Panc1 (cell line): Measurements from ENCODE around the gene SLCO2A1. TPM values are rescaled to one million over a fixed set of nuclear protein-coding genes. Genes with fewer than 3 reads are reported as not detected.

Source experiments
- ATAC-seq: fragments of 200-7000 bp; cut with Tn5 transposase; 2 replicates; pipeline ENCODE4 v1.9.1; 2020; ENCODE audit warnings: mild to moderate bottlenecking, moderate library complexity
- BruUV-seq: library from RNA; stranded (reverse); fragments of 400-500 nt; replicated peaks from 2 replicates; lab custom pipeline; 2021; lab: Mats Ljungman, UMichigan
- CTCF ChIA-PET: fragments of 300-600 bp; sonication (Branson Sonifier 250); formaldehyde crosslinking; loops from one replicate; lab custom pipeline; 2022; ENCODE audit warnings: antibody characterized with exemption; lab: Charles Lee
- POLR2A ChIA-PET: fragments of 300-600 bp; sonication (Branson Sonifier 250); formaldehyde crosslinking; loops from one replicate; lab custom pipeline; 2022; ENCODE audit warnings: antibody characterized with exemption; lab: Charles Lee
- DNase-seq: peaks from one replicate; pipeline ENCODE4 v3.0.0-alpha.2; 2010; ENCODE audit warnings: low read depth, low spot score
- H3K27ac ChIP-seq: 2 replicates; pipeline ENCODE4 v1.5.1; 2011; ENCODE audit warnings: mild to moderate bottlenecking, low read length, inconsistent platforms
- H3K27me3 ChIP-seq: fragments of 200-500 bp; sonication (Bioruptor generic); 2 replicates; pipeline ENCODE4 v1.6.0; 2014; ENCODE audit warnings: low read length, inconsistent platforms; ENCODE audit not compliant: control insufficient read depth, insufficient read depth
- H3K36me3 ChIP-seq: fragments of 200-500 bp; sonication (Bioruptor generic); 2 replicates; pipeline ENCODE4 v1.5.1; 2014; ENCODE audit warnings: inconsistent platforms, mild to moderate bottlenecking, low read length, moderate library complexity; ENCODE audit not compliant: control insufficient read depth, insufficient read depth
- H3K4me1 ChIP-seq: 2 replicates; pipeline ENCODE4 v1.5.1; 2011; ENCODE audit warnings: inconsistent platforms, mild to moderate bottlenecking, low read length, moderate library complexity; ENCODE audit not compliant: control insufficient read depth, insufficient read depth
- H3K4me3 ChIP-seq, 2 experiments: 2 replicates each; pipeline ENCODE4 v1.5.1; 2011 to 2012; ENCODE audit warnings: low read depth in 2 of 2, low read length in 2 of 2, mild to moderate bottlenecking in 2 of 2, inconsistent platforms in 1 of 2, moderate library complexity in 1 of 2
- H3K9me3 ChIP-seq: fragments of 200-500 bp; sonication (Bioruptor generic); 2 replicates; pipeline ENCODE4 v1.5.1; 2014; ENCODE audit warnings: low read depth, mild to moderate bottlenecking, inconsistent platforms, low read length, moderate library complexity; ENCODE audit not compliant: control insufficient read depth, insufficient read depth
- CTCF ChIP-seq: fragments of 450-650 bp; IDR thresholded peaks from 2 replicates; pipeline ENCODE4 v1.5.1; 2017; ENCODE audit warnings: mild to moderate bottlenecking
- POLR2AphosphoS5 ChIP-seq: IDR thresholded peaks from 2 replicates; pipeline ENCODE4 v1.6.1; 2012; ENCODE audit warnings: mild to moderate bottlenecking, low read depth, low read length, moderate library complexity
- SIN3A ChIP-seq: IDR thresholded peaks from 2 replicates; pipeline ENCODE4 v1.6.1; 2012; ENCODE audit warnings: low read depth, mild to moderate bottlenecking, low read length, moderate library complexity, borderline replicate concordance; ENCODE audit not compliant: insufficient read depth
- TCF7L2 ChIP-seq: IDR thresholded peaks from 2 replicates; pipeline ENCODE4 v1.6.1; 2011; ENCODE audit warnings: mild to moderate bottlenecking, low read depth, low read length, inconsistent platforms
- in situ Hi-C: cut with HindIII; loops from 2 replicates; pipeline ENCODE4 v1.10.0; 2016; ENCODE audit warnings: low sequenced_read_pairs, low pct_unique_long_range_greater_than_20kb
- intact Hi-C: fragments of 100-400 bp; cut with micrococcal nuclease; formaldehyde crosslinking; loops from one replicate; pipeline ENCODE4 v1.10.0; 2022; ENCODE audit not compliant: unreplicated experiment
- total RNA-seq: library from RNA; stranded (reverse); gene quantifications from one replicate; pipeline ENCODE4 v1.2.1, GENCODE V29; 2021; ENCODE audit not compliant: unreplicated experiment
- TF ChIP-seq, protein P1 (sequence below), 2 experiments: IDR thresholded peaks; 2 replicates each; pipeline ENCODE4 v1.6.1; 2011 to 2012; ENCODE audit warnings: low read depth in 2 of 2, control low read depth in 1 of 2, low read length in 1 of 2, mild to moderate bottlenecking in 1 of 2, moderate library complexity in 1 of 2; ENCODE audit not compliant: insufficient read depth in 1 of 2

SLCO2A1 gene
- total RNA-seq, 1 experiment from 2014 or later, result 0.62 TPM

GRCh38 chr3:133995264-133995663 is 34.5 kb downstream of the SLCO2A1 start:
- no peak for ATAC-seq
- H3K27me3 ChIP-seq, result no peaks in the 10 kb centered on the region; the same call in 1 of the 2 replicates
- H3K36me3 ChIP-seq, result no peaks in the 10 kb centered on the region
- no peak overlapping the region for H3K27ac ChIP-seq
- ChIA-PET POLR2A (interaction anchor here (0.6 kb wide), 1 partner anchor 15 kb away, joined by 18 read pairs; no protein-coding TSS in a partner anchor), CTCF (no interaction called here)
- H3K4me3 ChIP-seq, result no peak overlapping the region
- no peaks in the 10 kb centered on the region for H3K4me1 ChIP-seq
- intact Hi-C loops (no loop called here), in situ Hi-C loops (no loop called here)
- H3K9me3 ChIP-seq, result no peaks in the 10 kb centered on the region
- BruUV-seq, result no TSS peak
- DNase-seq, result no peak
- TF ChIP-seq POLR2AphosphoS5, result no peak
- TF ChIP-seq SIN3A, result no peak
- no peak for TF ChIP-seq TCF7L2
- TF ChIP-seq CTCF, result no peak
- TF ChIP-seq, protein P1, sequence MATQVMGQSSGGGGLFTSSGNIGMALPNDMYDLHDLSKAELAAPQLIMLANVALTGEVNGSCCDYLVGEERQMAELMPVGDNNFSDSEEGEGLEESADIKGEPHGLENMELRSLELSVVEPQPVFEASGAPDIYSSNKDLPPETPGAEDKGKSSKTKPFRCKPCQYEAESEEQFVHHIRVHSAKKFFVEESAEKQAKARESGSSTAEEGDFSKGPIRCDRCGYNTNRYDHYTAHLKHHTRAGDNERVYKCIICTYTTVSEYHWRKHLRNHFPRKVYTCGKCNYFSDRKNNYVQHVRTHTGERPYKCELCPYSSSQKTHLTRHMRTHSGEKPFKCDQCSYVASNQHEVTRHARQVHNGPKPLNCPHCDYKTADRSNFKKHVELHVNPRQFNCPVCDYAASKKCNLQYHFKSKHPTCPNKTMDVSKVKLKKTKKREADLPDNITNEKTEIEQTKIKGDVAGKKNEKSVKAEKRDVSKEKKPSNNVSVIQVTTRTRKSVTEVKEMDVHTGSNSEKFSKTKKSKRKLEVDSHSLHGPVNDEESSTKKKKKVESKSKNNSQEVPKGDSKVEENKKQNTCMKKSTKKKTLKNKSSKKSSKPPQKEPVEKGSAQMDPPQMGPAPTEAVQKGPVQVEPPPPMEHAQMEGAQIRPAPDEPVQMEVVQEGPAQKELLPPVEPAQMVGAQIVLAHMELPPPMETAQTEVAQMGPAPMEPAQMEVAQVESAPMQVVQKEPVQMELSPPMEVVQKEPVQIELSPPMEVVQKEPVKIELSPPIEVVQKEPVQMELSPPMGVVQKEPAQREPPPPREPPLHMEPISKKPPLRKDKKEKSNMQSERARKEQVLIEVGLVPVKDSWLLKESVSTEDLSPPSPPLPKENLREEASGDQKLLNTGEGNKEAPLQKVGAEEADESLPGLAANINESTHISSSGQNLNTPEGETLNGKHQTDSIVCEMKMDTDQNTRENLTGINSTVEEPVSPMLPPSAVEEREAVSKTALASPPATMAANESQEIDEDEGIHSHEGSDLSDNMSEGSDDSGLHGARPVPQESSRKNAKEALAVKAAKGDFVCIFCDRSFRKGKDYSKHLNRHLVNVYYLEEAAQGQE (IDR thresholded peaks at IDR 0.05; ENCODE audit: insufficient read depth in 1 of 2, low read depth in 2 of 2, low read length in 1 of 2), result no peak

DNA sequence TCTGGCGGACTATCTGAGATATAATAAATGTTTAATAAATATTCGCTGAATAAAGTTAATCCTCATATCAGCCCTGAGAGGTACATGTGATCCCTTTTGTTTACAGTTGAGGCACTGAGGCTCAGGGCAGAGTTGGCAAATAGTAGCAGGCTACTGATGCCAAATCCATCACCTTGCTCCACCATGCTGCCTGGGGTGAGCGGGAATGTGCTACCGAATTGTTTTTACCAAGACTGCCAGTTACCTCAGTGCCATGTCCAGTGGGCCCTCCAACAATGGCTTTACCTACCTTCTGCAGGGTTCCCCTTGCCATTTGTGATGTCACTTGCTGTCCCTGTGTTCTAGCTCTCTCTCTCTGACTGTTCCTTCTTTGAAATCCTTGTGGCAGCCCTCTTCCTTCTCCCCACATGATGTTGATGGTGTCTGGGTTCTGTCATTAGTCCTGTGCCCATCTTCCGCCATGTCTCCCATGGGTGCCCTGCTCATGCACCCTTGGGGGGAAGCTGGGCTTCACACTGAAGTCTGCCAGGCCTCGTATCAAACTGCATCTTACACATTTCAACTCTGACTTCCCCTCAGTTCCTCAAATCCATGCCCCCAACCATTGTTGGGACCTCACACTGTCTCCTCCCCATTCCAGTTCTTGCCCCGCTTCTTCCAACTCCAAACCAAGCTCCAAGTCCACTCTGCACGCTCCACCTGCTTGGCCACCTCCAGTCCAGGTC is 35.4 kb downstream of the SLCO2A1 start:
- Histone ChIP-seq H3K36me3 (no peaks in the 10 kb centered on the region), H3K27ac (no peak overlapping the region), H3K4me3 (no peak overlapping the region), H3K4me1 (no peaks in the 10 kb centered on the region), H3K27me3 (no peaks in the 10 kb centered on the region; the same call in 1 of the 2 replicates), H3K9me3 (no peaks in the 10 kb centered on the region)
- ATAC-seq (no peak), DNase-seq (no peak)
- intact Hi-C loops, result no loop called here
- in situ Hi-C loops, result no loop called here
- ChIA-PET POLR2A (no interaction called here), CTCF (no interaction called here)
- BruUV-seq, result no TSS peak
- no peak for TF ChIP-seq TCF7L2
- no peak for TF ChIP-seq POLR2AphosphoS5
- TF ChIP-seq CTCF, result no peak
- no peak for TF ChIP-seq SIN3A
- TF ChIP-seq, protein P1 (IDR thresholded peaks at IDR 0.05; ENCODE audit: insufficient read depth in 1 of 2, low read depth in 2 of 2, low read length in 1 of 2), result no peak
